ENCODE measurements around the gene GADD45GIP1.

The GADD45GIP1 gene

DNA sequence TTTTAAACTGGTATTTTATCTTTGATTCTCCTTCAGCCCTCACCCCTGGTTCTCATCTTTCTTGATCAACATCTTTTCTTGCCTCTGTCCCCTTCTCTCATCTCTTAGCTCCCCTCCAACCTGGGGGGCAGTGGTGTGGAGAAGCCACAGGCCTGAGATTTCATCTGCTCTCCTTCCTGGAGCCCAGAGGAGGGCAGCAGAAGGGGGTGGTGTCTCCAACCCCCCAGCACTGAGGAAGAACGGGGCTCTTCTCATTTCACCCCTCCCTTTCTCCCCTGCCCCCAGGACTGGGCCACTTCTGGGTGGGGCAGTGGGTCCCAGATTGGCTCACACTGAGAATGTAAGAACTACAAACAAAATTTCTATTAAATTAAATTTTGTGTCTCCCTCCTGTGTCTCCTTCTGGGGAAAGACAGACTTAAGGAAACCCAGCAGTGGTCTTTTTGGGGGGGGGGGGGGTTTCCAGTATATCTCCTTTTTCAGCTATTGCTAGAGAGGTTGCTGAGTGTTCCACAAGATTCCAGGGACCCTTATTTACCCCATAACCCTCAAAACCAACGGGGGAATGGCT is 12.8 kb downstream of the GADD45GIP1 start:
- no peak overlapping the region for H2AK5ac ChIP-seq (ENCODE audit: low read length, severe bottlenecking)
- H2BK12ac ChIP-seq (ENCODE audit: low read length in 2 of 2) = no peak overlapping the region
- no CpG with 5 or more reads among the region's 2 CpGs for WGBS
- no peak overlapping the region for H3K4ac ChIP-seq (ENCODE audit: low read depth in 1 of 2, low read length in 2 of 2)
- no peak overlapping the region for H2BK5ac ChIP-seq (ENCODE audit: low read depth, low read length, poor library complexity, severe bottlenecking)
- peaks cover 34% of the 10 kb centered on the region for H3K4me1 ChIP-seq (ENCODE audit: control insufficient read depth, insufficient read depth, low read depth, low read length)
- H3K27ac ChIP-seq (ENCODE audit: low read length, poor library complexity, severe bottlenecking) = peak overlapping the region; percentile 41
- no peak overlapping the region for H3K4me2 ChIP-seq (ENCODE audit: low read length, poor library complexity, severe bottlenecking)
- no peak overlapping the region for H2AFZ ChIP-seq (ENCODE audit: low read depth, low read length)
- no peak overlapping the region for H2BK120ac ChIP-seq (ENCODE audit: low read depth, low read length)
- no peak overlapping the region for H3K23ac ChIP-seq (ENCODE audit: low read length in 2 of 2)
- DNase-seq = no peak
- no peaks in the 10 kb centered on the region for H3K9me3 ChIP-seq (ENCODE audit: control insufficient read depth, low read length)
- no peak overlapping the region for H4K91ac ChIP-seq (ENCODE audit: low read length)
- peak overlapping the region; percentile 57 for H3K9ac ChIP-seq (ENCODE audit: low read length)
- no peak overlapping the region for H3K14ac ChIP-seq (ENCODE audit: low read length in 2 of 2)
- peaks cover 7% of the 10 kb centered on the region for H3K79me1 ChIP-seq (replicated peaks; ENCODE audit: low read length, poor library complexity, severe bottlenecking)
- H3K4me3 ChIP-seq (ENCODE audit: insufficient read depth in 1 of 2, low read depth in 1 of 2, low read length in 2 of 2) = no peak overlapping the region
- H3K36me3 ChIP-seq (ENCODE audit: control insufficient read depth in 1 of 2, insufficient read depth in 2 of 2, low read depth in 1 of 2, low read length in 2 of 2) = peaks cover 66 to 78% of the 10 kb centered on the region in 2 experiments
- no peak overlapping the region for H2BK15ac ChIP-seq (ENCODE audit: low read depth, poor library complexity, severe bottlenecking)
- no peaks in the 10 kb centered on the region for H3K27me3 ChIP-seq (ENCODE audit: control insufficient read depth in 1 of 2, insufficient read depth in 1 of 2, low read length in 2 of 2)
- H3K18ac ChIP-seq (ENCODE audit: low read depth in 1 of 2, low read length in 2 of 2) = no peak overlapping the region
- H4K8ac ChIP-seq (ENCODE audit: low read length) = no peak overlapping the region

DNA sequence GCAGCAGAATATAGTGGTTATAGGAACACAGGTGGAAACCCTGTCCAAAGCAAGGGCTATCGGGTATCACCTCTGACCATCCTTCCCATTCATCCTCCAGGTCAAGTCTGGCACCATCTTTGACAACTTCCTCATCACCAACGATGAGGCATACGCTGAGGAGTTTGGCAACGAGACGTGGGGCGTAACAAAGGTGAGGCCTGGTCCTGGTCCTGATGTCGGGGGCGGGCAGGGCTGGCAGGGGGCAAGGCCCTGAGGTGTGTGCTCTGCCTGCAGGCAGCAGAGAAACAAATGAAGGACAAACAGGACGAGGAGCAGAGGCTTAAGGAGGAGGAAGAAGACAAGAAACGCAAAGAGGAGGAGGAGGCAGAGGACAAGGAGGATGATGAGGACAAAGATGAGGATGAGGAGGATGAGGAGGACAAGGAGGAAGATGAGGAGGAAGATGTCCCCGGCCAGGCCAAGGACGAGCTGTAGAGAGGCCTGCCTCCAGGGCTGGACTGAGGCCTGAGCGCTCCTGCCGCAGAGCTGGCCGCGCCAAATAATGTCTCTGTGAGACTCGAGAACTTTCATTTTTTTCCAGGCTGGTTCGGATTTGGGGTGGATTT is 13.5 kb downstream of the GADD45GIP1 start:
- Histone ChIP-seq H2BK15ac (ENCODE audit: low read depth, poor library complexity, severe bottlenecking) (no peak overlapping the region), H3K23ac (ENCODE audit: low read length in 2 of 2) (no peak overlapping the region), H3K27ac (ENCODE audit: low read length, poor library complexity, severe bottlenecking) (no peak overlapping the region), H3K18ac (ENCODE audit: low read depth in 1 of 2, low read length in 2 of 2) (no peak overlapping the region), H3K36me3 (ENCODE audit: control insufficient read depth in 1 of 2, insufficient read depth in 2 of 2, low read depth in 1 of 2, low read length in 2 of 2) (peaks cover 59 to 71% of the 10 kb centered on the region in 2 experiments), H2AK5ac (ENCODE audit: low read length, severe bottlenecking) (no peak overlapping the region), H3K4ac (ENCODE audit: low read depth in 1 of 2, low read length in 2 of 2) (no peak overlapping the region), H3K14ac (ENCODE audit: low read length in 2 of 2) (no peak overlapping the region), H3K9me3 (ENCODE audit: control insufficient read depth, low read length) (no peaks in the 10 kb centered on the region), H2BK12ac (ENCODE audit: low read length in 2 of 2) (no peak overlapping the region), H2BK5ac (ENCODE audit: low read depth, low read length, poor library complexity, severe bottlenecking) (no peak overlapping the region), H3K4me3 (ENCODE audit: insufficient read depth in 1 of 2, low read depth in 1 of 2, low read length in 2 of 2) (no peak overlapping the region), H3K79me1 (replicated peaks; ENCODE audit: low read length, poor library complexity, severe bottlenecking) (peaks cover under 1% of the 10 kb centered on the region), H2AFZ (ENCODE audit: low read depth, low read length) (no peak overlapping the region), H2BK120ac (ENCODE audit: low read depth, low read length) (no peak overlapping the region), H4K8ac (ENCODE audit: low read length) (no peak overlapping the region), H4K91ac (ENCODE audit: low read length) (no peak overlapping the region), H3K27me3 (ENCODE audit: control insufficient read depth in 1 of 2, insufficient read depth in 1 of 2, low read length in 2 of 2) (no peaks in the 10 kb centered on the region), H3K9ac (ENCODE audit: low read length) (peak overlapping the region; percentile 4), H3K4me1 (ENCODE audit: control insufficient read depth, insufficient read depth, low read depth, low read length) (peaks cover 34% of the 10 kb centered on the region), H3K4me2 (ENCODE audit: low read length, poor library complexity, severe bottlenecking) (no peak overlapping the region)
- DNase-seq = no peak
- WGBS = 92% methylated on average over 12 of the region's 18 CpGs

DNA sequence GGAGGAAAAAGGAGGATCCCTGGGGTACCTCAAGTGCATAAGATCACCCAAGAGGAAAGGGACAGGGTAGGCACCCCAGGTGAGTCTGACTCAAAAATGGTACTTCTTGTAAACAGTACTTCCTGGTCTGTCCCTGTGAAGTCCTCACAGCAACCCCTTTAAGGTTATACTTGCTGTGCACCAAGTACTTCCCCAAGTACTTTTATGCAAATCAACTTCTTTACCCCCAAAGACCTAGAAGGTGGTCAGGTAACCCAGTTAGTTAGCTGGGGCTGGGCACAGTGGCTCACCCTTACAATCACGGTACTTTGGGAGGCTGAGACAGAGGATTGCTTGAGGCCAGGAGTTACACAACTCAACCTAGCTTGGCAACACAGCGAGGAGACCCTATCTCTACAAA is 16.1 kb downstream of the GADD45GIP1 start:
- Histone ChIP-seq H2AK5ac (ENCODE audit: low read length, severe bottlenecking) (peak overlapping the region; percentile 18), H2BK120ac (ENCODE audit: low read depth, low read length) (no peak overlapping the region), H3K36me3 (ENCODE audit: control insufficient read depth in 1 of 2, insufficient read depth in 2 of 2, low read depth in 1 of 2, low read length in 2 of 2) (peaks cover 50 to 58% of the 10 kb centered on the region in 2 experiments), H3K18ac (ENCODE audit: low read depth in 1 of 2, low read length in 2 of 2) (no peak overlapping the region), H4K8ac (ENCODE audit: low read length) (no peak overlapping the region), H3K4me1 (ENCODE audit: control insufficient read depth, insufficient read depth, low read depth, low read length) (peaks cover 34% of the 10 kb centered on the region), H3K9ac (ENCODE audit: low read length) (peak overlapping the region; percentile 97), H4K91ac (ENCODE audit: low read length) (no peak overlapping the region), H2BK15ac (ENCODE audit: low read depth, poor library complexity, severe bottlenecking) (no peak overlapping the region), H3K14ac (ENCODE audit: low read length in 2 of 2) (no peak overlapping the region), H3K79me1 (replicated peaks; ENCODE audit: low read length, poor library complexity, severe bottlenecking) (no peaks in the 10 kb centered on the region), H2BK12ac (ENCODE audit: low read length in 2 of 2) (no peak overlapping the region), H3K27ac (ENCODE audit: low read length, poor library complexity, severe bottlenecking) (peak overlapping the region; percentile 45), H3K4me3 (ENCODE audit: insufficient read depth in 1 of 2, low read depth in 1 of 2, low read length in 2 of 2) (peak overlapping the region in 1 of 2 experiments; percentile 98), H3K4me2 (ENCODE audit: low read length, poor library complexity, severe bottlenecking) (peak overlapping the region; percentile 62), H2AFZ (ENCODE audit: low read depth, low read length) (no peak overlapping the region), H3K4ac (ENCODE audit: low read depth in 1 of 2, low read length in 2 of 2) (no peak overlapping the region), H3K23ac (ENCODE audit: low read length in 2 of 2) (no peak overlapping the region), H3K27me3 (ENCODE audit: control insufficient read depth in 1 of 2, insufficient read depth in 1 of 2, low read length in 2 of 2) (no peaks in the 10 kb centered on the region), H2BK5ac (ENCODE audit: low read depth, low read length, poor library complexity, severe bottlenecking) (no peak overlapping the region), H3K9me3 (ENCODE audit: control insufficient read depth, low read length) (no peaks in the 10 kb centered on the region)
- WGBS = 98% methylated on average over 2 of the region's 2 CpGs
- DNase-seq = no peak

DNA sequence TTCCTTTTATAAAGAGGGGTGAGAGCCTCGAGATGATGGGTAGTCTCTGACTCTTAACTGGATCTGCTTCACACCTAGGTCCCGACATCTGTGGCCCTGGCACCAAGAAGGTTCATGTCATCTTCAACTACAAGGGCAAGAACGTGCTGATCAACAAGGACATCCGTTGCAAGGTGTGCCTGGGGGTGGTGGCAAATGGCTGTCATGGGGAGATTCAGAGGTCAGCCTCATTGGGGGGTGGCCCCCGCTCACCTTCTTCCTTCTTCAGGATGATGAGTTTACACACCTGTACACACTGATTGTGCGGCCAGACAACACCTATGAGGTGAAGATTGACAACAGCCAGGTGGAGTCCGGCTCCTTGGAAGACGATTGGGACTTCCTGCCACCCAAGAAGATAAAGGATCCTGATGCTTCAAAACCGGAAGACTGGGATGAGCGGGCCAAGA is 17.0 kb downstream of the GADD45GIP1 start:
- Histone ChIP-seq H3K4me2 (ENCODE audit: low read length, poor library complexity, severe bottlenecking) (peak overlapping the region; percentile 62), H3K4me3 (ENCODE audit: insufficient read depth in 1 of 2, low read depth in 1 of 2, low read length in 2 of 2) (peak overlapping the region; percentile 39 to 98), H3K9me3 (ENCODE audit: control insufficient read depth, low read length) (no peaks in the 10 kb centered on the region), H2AFZ (ENCODE audit: low read depth, low read length) (no peak overlapping the region), H3K79me1 (replicated peaks; ENCODE audit: low read length, poor library complexity, severe bottlenecking) (no peaks in the 10 kb centered on the region), H4K8ac (ENCODE audit: low read length) (no peak overlapping the region), H4K91ac (ENCODE audit: low read length) (no peak overlapping the region), H3K14ac (ENCODE audit: low read length in 2 of 2) (peak overlapping the region in 1 of 2 experiments; percentile 58), H3K9ac (ENCODE audit: low read length) (peak overlapping the region; percentile 97), H3K36me3 (ENCODE audit: control insufficient read depth in 1 of 2, insufficient read depth in 2 of 2, low read depth in 1 of 2, low read length in 2 of 2) (peaks cover 47 to 55% of the 10 kb centered on the region in 2 experiments), H3K27ac (ENCODE audit: low read length, poor library complexity, severe bottlenecking) (peak overlapping the region; percentile 45), H3K27me3 (ENCODE audit: control insufficient read depth in 1 of 2, insufficient read depth in 1 of 2, low read length in 2 of 2) (no peaks in the 10 kb centered on the region), H3K4me1 (ENCODE audit: control insufficient read depth, insufficient read depth, low read depth, low read length) (peaks cover 34% of the 10 kb centered on the region), H3K23ac (ENCODE audit: low read length in 2 of 2) (peak overlapping the region in 1 of 2 experiments; percentile 66), H2BK5ac (ENCODE audit: low read depth, low read length, poor library complexity, severe bottlenecking) (no peak overlapping the region), H2BK120ac (ENCODE audit: low read depth, low read length) (no peak overlapping the region), H3K4ac (ENCODE audit: low read depth in 1 of 2, low read length in 2 of 2) (no peak overlapping the region), H2BK15ac (ENCODE audit: low read depth, poor library complexity, severe bottlenecking) (no peak overlapping the region), H3K18ac (ENCODE audit: low read depth in 1 of 2, low read length in 2 of 2) (no peak overlapping the region), H2BK12ac (ENCODE audit: low read length in 2 of 2) (no peak overlapping the region), H2AK5ac (ENCODE audit: low read length, severe bottlenecking) (no peak overlapping the region)
- 89% methylated on average over 10 of the region's 10 CpGs for WGBS
- no peak for DNase-seq

Data from mesenchymal stem cell (in vitro differentiated cells and primary cell).